Measurements from ENCODE around the gene ERMARD. TPM values are rescaled to one million over a fixed set of nuclear protein-coding genes. Genes with fewer than 3 reads are reported as not detected.

Gene ERMARD
- total RNA-seq, 1 experiment from 2014 or later: 19.6 TPM

DNA sequence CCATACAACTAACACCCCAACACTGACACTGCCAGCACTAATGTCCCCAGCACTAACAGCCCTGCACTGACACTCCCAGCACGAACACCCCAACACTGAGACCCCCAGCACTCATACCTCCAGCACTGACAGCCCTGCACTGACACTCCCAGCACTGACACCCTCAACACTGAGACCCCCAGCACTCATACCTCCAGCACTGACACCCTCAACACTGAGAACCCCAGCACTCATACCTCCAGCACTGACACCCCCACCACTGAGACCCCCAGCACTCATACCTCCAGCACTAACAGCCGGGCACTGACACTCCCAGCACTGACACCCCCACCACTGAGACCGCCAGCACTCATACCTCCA, 57.2 kb downstream of the ERMARD start:
- Histone ChIP-seq H3K27me3 (replicated peaks; ENCODE audit: insufficient read depth, low read depth, low read length, poor library complexity) (peaks cover 14% of the 10 kb centered on the region), H3K4me1 (ENCODE audit: insufficient read depth, low read length, poor library complexity, severe bottlenecking) (no peaks in the 10 kb centered on the region), H3K9me3 (ENCODE audit: low read depth, low read length, poor library complexity, severe bottlenecking) (no peaks in the 10 kb centered on the region), H3K27ac (ENCODE audit: low read depth, low read length, poor library complexity, severe bottlenecking) (no peak overlapping the region), H3K36me3 (ENCODE audit: insufficient read depth, low read length, poor library complexity, severe bottlenecking) (no peaks in the 10 kb centered on the region), H3K4me3 (ENCODE audit: low read depth, low read length, poor library complexity, severe bottlenecking) (no peak overlapping the region)
- ChIA-PET POLR2A (ENCODE audit: low non-redundant PET) (no interaction called here), CTCF (no interaction called here)
- BruUV-seq (replicated peaks): no TSS peak
- DNase-seq (ENCODE audit: low spot score): no peak
- intact Hi-C loops (cut with micrococcal nuclease; ENCODE audit: unreplicated experiment): no loop called here
- no peak for TF ChIP-seq EZH2 (IDR thresholded peaks at IDR 0.05; ENCODE audit: borderline replicate concordance, low read depth, low read length, poor library complexity, severe bottlenecking)
- TF ChIP-seq, protein P1, sequence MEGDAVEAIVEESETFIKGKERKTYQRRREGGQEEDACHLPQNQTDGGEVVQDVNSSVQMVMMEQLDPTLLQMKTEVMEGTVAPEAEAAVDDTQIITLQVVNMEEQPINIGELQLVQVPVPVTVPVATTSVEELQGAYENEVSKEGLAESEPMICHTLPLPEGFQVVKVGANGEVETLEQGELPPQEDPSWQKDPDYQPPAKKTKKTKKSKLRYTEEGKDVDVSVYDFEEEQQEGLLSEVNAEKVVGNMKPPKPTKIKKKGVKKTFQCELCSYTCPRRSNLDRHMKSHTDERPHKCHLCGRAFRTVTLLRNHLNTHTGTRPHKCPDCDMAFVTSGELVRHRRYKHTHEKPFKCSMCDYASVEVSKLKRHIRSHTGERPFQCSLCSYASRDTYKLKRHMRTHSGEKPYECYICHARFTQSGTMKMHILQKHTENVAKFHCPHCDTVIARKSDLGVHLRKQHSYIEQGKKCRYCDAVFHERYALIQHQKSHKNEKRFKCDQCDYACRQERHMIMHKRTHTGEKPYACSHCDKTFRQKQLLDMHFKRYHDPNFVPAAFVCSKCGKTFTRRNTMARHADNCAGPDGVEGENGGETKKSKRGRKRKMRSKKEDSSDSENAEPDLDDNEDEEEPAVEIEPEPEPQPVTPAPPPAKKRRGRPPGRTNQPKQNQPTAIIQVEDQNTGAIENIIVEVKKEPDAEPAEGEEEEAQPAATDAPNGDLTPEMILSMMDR (conservative IDR thresholded peaks at IDR 0.05; ENCODE audit: low read depth, low read length): no peak

DNA sequence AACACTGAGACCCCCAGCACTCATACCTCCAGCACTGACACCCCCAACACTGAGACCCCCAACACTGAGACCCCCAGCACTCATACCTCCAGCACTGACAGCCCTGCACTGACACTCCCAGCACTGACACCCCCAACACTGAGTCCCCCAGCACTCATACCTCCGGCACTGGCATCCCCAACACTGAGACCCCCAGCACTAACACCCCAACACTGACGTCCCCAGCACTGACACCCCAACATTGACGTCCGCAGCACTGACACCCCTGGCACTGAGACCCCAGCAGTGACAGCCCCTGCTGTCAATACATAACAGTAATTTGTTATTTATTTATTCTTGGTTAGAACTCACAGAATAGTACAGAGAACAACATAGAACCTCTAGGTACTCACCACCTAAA, 58.0 kb downstream of the ERMARD start:
- DNase-seq (ENCODE audit: low spot score): no peak
- Histone ChIP-seq H3K36me3 (ENCODE audit: insufficient read depth, low read length, poor library complexity, severe bottlenecking) (no peaks in the 10 kb centered on the region), H3K9me3 (ENCODE audit: low read depth, low read length, poor library complexity, severe bottlenecking) (no peaks in the 10 kb centered on the region), H3K27me3 (replicated peaks; ENCODE audit: insufficient read depth, low read depth, low read length, poor library complexity) (peaks cover 7% of the 10 kb centered on the region), H3K4me1 (ENCODE audit: insufficient read depth, low read length, poor library complexity, severe bottlenecking) (no peaks in the 10 kb centered on the region), H3K27ac (ENCODE audit: low read depth, low read length, poor library complexity, severe bottlenecking) (no peak overlapping the region), H3K4me3 (ENCODE audit: low read depth, low read length, poor library complexity, severe bottlenecking) (no peak overlapping the region)
- BruUV-seq (replicated peaks): no TSS peak
- no peak for TF ChIP-seq EZH2 (IDR thresholded peaks at IDR 0.05; ENCODE audit: borderline replicate concordance, low read depth, low read length, poor library complexity, severe bottlenecking)
- TF ChIP-seq, protein P1 (conservative IDR thresholded peaks at IDR 0.05; ENCODE audit: low read depth, low read length): no peak
- intact Hi-C loops (cut with micrococcal nuclease; ENCODE audit: unreplicated experiment): no loop called here
- POLR2A ChIA-PET (ENCODE audit: low non-redundant PET): no interaction called here
- CTCF ChIA-PET: no interaction called here

DNA sequence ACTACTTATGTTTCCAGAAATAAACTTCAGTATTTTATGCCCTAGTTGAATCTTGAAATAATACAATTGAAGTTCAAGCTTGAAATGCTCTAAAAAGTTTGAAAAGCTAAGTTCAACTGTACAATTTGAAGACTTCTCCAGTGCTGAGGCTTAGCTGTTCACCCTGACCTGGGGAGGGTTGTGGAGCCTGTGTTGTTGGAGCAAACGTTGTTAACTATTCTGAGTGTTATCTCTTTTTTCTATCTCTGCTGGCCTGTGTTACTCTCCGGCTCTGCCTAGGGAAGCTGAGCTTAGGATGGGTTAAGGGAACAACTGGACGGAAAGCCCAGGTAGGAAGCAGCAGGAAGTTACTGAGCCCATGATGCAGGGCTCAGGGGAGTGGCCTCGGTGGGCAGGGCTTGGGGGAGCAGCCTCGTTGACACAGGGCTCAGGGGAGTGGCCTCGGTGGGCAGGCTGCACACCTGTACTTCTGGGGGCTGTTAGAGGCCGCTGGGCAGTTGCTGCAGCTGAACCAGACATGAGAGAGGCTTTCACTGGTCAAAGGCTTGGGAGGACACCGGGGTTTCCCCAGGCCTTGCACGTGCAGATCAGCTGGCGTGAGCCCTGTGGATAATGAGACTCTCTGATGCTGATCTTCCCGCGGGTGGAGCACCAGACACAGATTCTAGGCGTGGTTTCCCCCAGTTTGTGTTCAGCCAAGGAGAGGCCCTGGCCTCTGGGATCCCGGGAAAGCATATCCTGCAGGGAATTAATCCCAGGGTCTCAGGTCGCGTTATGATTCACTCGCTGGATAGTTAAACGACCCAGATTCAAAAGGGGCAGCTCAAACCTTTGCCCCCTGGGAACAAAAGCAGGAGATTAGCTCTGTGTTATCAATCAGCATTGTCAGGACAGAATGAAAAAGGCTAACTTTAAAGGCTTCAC, 58.9 kb downstream of the ERMARD start:
- Histone ChIP-seq H3K4me3 (ENCODE audit: low read depth, low read length, poor library complexity, severe bottlenecking) (no peak overlapping the region), H3K9me3 (ENCODE audit: low read depth, low read length, poor library complexity, severe bottlenecking) (no peaks in the 10 kb centered on the region), H3K4me1 (ENCODE audit: insufficient read depth, low read length, poor library complexity, severe bottlenecking) (no peaks in the 10 kb centered on the region), H3K36me3 (ENCODE audit: insufficient read depth, low read length, poor library complexity, severe bottlenecking) (no peaks in the 10 kb centered on the region), H3K27ac (ENCODE audit: low read depth, low read length, poor library complexity, severe bottlenecking) (no peak overlapping the region), H3K27me3 (replicated peaks; ENCODE audit: insufficient read depth, low read depth, low read length, poor library complexity) (peaks cover 4% of the 10 kb centered on the region)
- POLR2A ChIA-PET (ENCODE audit: low non-redundant PET): no interaction called here
- TF ChIP-seq EZH2 (IDR thresholded peaks at IDR 0.05; ENCODE audit: borderline replicate concordance, low read depth, low read length, poor library complexity, severe bottlenecking): no peak
- CTCF ChIA-PET: no interaction called here
- DNase-seq (ENCODE audit: low spot score): no peak
- BruUV-seq (replicated peaks): no TSS peak
- intact Hi-C loops (cut with micrococcal nuclease; ENCODE audit: unreplicated experiment): no loop called here

DNA sequence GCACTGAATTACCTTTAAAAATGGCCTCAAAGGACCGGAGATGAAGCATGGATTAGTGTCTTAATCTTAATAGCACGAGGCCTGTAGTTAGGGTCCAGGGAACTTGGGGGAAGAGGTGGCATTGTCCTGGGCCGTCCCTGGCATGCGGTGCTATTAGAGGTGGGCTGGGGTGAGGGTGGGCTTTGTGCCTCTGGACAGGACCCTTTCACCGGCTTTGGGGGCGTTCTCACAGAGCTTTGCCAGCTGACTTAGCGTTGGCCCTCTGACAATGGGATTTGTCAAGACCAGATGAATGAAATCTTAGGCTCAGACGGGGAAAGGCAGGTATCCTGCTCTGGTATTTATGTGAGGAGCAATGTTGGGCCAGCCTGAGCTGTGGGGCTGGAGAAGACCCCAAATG, 59.6 kb downstream of the ERMARD start:
- Histone ChIP-seq H3K4me1 (ENCODE audit: insufficient read depth, low read length, poor library complexity, severe bottlenecking) (no peaks in the 10 kb centered on the region), H3K36me3 (ENCODE audit: insufficient read depth, low read length, poor library complexity, severe bottlenecking) (no peaks in the 10 kb centered on the region), H3K9me3 (ENCODE audit: low read depth, low read length, poor library complexity, severe bottlenecking) (peaks cover 4% of the 10 kb centered on the region), H3K4me3 (ENCODE audit: low read depth, low read length, poor library complexity, severe bottlenecking) (no peak overlapping the region), H3K27me3 (replicated peaks; ENCODE audit: insufficient read depth, low read depth, low read length, poor library complexity) (no peaks in the 10 kb centered on the region), H3K27ac (ENCODE audit: low read depth, low read length, poor library complexity, severe bottlenecking) (no peak overlapping the region)
- BruUV-seq (replicated peaks): no TSS peak
- ChIA-PET CTCF (no interaction called here), POLR2A (ENCODE audit: low non-redundant PET) (no interaction called here)
- TF ChIP-seq EZH2 (IDR thresholded peaks at IDR 0.05; ENCODE audit: borderline replicate concordance, low read depth, low read length, poor library complexity, severe bottlenecking): no peak
- TF ChIP-seq, protein P1 (conservative IDR thresholded peaks at IDR 0.05; ENCODE audit: low read depth, low read length): no peak
- DNase-seq (ENCODE audit: low spot score): no peak
- intact Hi-C loops (cut with micrococcal nuclease; ENCODE audit: unreplicated experiment): no loop called here
